GM19238 (cell line): ENCODE measurements around the gene GRIK4.

Source experiments
- DNase-seq: peaks from one replicate; pipeline ENCODE4 v3.0.0; 2011; ENCODE audit warnings: low spot score; ENCODE audit not compliant: insufficient read length

Gene GRIK4

GRCh38 chr11:120703358-120704152 lies 192.0 kb downstream of the GRIK4 start:
- DNase-seq = peak; percentile 27

- no peak for DNase-seq
Observed at GRCh38 chr11:120704256-120704750, 192.8 kb downstream of the GRIK4 start.

GRCh38 chr11:120706257-120706656 lies 194.7 kb downstream of the GRIK4 start:
- DNase-seq = no peak

DNA sequence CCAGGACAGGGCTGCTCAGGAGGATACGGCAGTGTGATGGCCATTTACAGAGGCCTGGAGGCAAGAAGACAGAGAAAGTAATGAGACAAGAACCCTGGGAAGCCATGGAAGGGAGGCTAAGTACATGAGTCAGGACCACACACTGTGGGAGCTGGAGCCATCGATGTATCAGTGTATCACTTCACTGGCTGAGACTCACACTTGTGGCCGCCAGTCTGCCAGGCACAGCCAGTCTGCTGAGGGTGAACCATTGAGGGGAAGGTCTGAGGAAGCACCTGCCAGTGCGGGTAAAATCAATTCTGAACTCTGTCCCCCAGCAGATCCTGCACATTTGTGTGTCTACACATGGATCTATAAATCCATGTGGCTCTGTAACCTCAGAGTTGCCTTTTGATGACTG lies 195.6 kb downstream of the GRIK4 start:
- DNase-seq = no peak

GRCh38 chr11:120707663-120708062 lies 196.1 kb downstream of the GRIK4 start:
- DNase-seq = no peak

- DNase-seq = no peak
Observed at GRCh38 chr11:120708511-120709183, 197.1 kb downstream of the GRIK4 start.

DNA sequence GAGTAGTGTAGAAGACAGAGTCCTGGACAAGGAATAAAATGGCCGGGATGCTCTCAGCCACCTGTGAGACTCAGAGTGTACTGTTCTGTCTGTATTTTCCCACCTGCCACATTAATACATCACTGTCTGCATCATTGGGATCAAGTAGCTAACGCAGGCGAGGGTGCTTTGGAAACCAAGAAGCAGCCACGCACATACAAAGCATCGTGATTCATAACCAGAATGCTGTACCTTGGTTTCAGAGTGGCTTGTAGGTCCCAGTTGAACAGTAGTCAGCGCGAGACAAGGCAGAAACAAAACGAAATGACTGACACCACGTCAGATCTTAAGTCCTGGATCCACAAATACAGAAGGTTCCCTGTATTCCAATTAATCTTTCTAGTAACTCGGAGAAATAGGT lies 198.3 kb downstream of the GRIK4 start:
- no peak for DNase-seq

DNA sequence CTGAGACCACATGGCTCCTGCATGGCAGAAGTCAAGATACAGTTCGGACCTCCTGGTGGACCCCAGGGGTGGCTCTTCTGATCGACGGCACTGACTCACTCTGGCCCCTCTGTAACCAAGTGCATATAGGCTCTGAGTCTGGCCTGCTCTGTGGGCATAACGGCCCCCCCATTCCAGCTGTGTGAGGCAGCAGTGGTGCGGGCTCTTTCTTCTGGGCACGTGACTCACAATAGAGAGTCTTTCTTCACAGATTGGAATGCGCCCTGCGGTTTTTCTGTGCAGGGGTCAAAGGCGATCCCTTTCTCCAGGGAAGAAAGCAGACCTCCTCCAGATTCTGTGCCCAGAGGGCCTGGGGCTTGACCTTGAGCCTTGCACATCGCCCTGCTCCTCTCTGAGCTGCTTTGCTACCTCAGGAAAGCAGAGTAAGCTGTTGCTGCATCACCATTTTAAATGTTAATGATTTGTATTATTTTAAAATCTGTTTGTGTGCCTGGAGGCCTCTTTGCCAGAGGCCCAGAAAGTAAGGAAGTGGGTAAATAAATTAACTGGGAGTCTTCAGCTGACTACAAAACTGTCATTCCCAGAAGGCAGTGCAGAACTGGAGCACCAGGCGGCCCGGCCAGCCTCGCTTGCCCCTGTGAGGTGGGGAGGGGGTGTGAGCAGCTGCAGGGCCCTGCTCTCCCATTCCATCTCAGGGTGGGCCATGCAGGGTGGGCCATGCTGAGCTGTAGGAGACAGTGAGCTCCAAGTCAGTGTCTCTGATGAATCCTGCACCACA lies 199.0 kb downstream of the GRIK4 start:
- no peak for DNase-seq

DNA sequence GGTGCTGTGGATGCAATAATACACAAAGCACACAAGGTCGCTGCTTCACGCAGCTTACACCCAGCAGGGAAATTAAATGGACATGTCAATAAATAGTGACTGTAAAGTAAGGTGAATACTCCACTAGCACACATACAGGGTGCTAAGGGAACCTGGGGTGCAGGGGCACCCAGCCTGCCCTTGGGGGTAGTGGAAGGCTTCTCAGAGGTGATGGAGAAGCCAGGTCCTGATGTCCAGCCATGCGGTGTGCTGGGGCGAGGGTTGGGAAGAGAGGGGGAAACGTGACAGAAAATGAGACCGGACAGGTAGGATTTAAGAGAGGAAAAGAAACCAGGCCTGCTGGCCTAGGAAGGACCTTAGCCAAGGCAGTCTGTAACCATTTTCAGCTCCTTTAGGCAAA lies 200.5 kb downstream of the GRIK4 start:
- no peak for DNase-seq

DNA sequence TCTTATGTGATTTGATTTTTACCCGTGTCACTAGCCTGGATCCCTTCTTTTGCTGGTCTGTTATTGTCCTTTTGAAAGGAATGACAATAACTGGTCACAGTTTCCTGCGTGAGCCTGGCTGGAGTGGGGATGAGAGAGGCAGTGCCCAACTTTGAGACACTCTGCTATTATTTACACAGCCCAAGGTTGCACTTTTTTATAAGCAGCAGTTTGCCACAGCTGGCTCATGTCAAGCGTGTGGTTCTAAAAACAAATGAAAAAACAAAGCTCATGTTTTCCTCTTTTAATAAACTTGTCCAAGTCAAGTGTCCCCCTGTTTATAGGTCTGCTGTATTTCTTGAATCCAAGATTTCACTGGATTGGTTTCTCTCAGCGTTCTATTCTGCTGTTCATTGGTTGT lies 201.3 kb downstream of the GRIK4 start:
- no peak for DNase-seq

- no peak for DNase-seq
Observed at GRCh38 chr11:120713296-120713695, 201.7 kb downstream of the GRIK4 start.

GRCh38 chr11:120714438-120714837 lies 202.9 kb downstream of the GRIK4 start:
- DNase-seq = no peak

- peak; percentile 28 for DNase-seq
Observed at GRCh38 chr11:120715239-120715638, 203.7 kb downstream of the GRIK4 start.

DNA sequence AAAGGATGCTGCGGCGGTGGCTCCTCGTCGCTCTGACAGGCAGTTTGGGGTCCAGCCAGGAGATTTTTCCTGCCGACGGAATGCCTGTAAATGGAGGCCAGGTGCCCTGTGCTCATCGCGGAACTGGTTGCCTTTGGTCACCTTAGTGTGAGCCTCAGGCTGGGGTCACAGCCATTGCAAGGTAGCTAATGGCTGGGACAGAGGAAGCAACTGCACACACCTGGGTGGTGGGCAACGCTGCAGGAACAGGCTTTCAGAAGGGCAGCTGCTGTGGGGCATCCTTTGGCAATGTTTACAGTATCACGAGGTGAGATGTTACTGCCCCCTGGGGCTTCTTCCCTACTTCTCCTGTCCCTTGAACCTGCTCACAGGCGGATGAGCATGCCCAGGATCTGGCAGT lies 205.5 kb downstream of the GRIK4 start:
- DNase-seq = no peak

DNA sequence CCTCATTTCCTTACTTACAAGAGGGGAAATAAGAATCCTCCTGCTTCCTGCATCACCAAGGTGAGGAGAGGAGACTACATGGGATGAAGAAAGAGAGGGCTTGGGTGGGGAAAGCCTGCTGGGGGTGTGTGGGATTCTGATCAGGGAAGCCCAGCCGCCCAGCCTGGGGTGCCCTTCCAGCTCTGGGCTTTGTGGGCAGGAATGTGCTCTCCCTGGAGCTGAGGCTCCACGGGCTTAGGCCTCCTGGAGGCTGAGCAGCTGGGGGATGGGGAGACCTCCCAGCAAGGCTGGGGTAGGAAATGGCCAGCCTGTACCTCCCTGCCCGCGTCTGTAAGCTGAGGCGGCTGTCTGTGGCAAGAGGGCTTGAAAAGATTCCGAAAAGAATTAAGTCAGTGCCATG lies 206.1 kb downstream of the GRIK4 start:
- no peak for DNase-seq

- DNase-seq = no peak
Observed at GRCh38 chr11:120718171-120718570, 206.6 kb downstream of the GRIK4 start.

DNA sequence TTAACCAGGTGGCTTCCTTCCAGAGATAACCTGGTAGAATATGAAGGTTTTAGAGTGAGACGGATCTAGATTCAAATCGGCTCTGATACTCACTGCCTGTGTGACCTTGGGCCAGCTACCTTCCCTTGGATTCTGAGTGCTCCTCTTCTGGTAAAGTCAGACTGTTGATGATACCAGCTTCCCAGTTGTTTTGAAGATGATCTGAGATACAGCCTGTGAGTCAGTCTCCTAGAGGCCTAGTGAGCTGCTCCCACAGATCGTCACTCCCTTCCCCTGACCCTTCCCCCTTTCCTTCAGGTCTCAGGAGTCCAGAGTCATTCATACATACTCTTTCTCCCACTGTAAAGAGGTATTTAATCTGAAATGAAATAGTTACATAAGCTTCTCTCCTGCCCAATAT lies 207.8 kb downstream of the GRIK4 start:
- no peak for DNase-seq

- no peak for DNase-seq
Observed at GRCh38 chr11:120720760-120721159, 209.2 kb downstream of the GRIK4 start.

DNA sequence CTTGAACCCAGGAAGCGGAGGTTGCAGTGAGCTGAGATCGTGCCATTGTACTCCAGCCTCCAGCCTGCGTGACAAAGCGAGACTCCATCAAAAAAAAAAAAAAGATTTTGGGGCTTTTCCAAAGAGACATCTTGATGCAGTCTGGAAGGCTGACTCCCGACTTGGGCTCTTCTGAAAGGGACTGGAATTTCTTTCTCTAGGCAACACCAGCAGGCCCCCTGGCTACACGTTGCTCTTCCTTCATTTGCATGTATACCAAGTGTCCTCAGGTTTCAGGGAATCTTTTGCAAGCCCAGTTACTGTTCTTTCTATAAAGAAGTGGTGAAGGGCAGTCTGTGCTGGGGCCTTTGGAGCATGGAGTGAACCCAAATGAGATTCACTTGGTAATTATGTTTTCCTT lies 211.0 kb downstream of the GRIK4 start:
- DNase-seq = no peak

DNA sequence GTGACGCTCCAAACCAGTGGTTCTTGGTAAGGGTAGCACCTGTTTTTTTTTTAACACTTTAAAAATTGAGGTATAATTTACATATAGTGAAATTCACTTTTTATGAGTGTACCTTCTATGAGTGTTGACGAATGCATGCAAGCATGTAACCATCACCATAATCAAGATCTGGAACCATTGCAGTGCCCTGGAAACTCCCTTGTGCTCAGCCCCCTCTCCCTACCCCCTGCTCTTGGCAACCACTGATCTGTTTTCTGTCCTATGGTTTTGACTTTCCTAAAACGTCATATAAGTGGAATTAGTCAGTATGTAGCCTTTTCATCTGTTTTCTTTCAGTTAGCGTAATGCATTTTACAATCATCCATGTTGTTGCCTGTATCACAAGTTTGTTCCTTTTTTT lies 212.2 kb downstream of the GRIK4 start:
- DNase-seq = no peak

DNA sequence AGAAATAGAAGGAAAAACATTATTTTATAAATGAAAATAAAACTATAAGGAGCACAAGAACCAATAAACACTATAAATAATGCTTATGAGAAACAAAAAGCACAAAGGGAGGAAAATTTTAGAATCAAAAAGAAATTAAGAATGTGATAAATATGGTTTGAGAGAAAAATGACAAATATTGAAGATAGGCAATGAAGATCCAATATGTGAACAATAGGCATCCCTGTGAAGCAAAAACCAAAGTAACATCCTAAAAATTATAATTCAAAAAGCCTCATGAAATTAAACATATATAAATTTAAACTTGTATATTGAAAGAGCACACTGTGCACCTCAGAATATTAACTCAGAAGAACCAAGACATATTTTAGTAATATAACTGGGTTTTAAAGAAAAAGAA lies 216.2 kb downstream of the GRIK4 start:
- no peak for DNase-seq

- no peak for DNase-seq
Observed at GRCh38 chr11:120735035-120735434, 223.5 kb downstream of the GRIK4 start.
